K562 (cell line): ENCODE results near the gene MAP3K20.

ENCODE experiments used
- CHD2 ChIP-seq: IDR thresholded peaks from 2 replicates; pipeline ENCODE4 v1.6.1; 2011; ENCODE audit warnings: low read depth, low read length
- CTCF ChIP-seq, 3 experiments: IDR thresholded peaks in 2 of 3; conservative IDR thresholded peaks in 1 of 3; 2 replicates each; pipeline ENCODE4 v1.5.1; 2011 to 2012; ENCODE audit warnings: low read length in 3 of 3, mild to moderate bottlenecking in 3 of 3, control low read depth in 2 of 3, improper control_type of control experiment in 1 of 3, inconsistent platforms in 1 of 3, low read depth in 1 of 3, mixed read lengths in 1 of 3, moderate library complexity in 1 of 3; ENCODE audit not compliant: insufficient read depth in 2 of 3
- EZH2 ChIP-seq: IDR thresholded peaks from 2 replicates; pipeline ENCODE4 v1.6.1; 2012; ENCODE audit warnings: low read depth, mild to moderate bottlenecking, inconsistent platforms, low read length, borderline replicate concordance
- FIP1L1 ChIP-seq: fragments of 200-400 bp; formaldehyde crosslinking; IDR thresholded peaks from 2 replicates; pipeline ENCODE4 v1.6.1; 2018; ENCODE audit warnings: mild to moderate bottlenecking, low read depth, low read length; ENCODE audit not compliant: poor library complexity, severe bottlenecking
- HDAC1 ChIP-seq, 2 experiments: fragments of 450-650 bp; IDR thresholded peaks; 2 replicates each; pipeline ENCODE4 v1.6.1; 2016 to 2017; ENCODE audit warnings: inconsistent platforms in 1 of 2, mild to moderate bottlenecking in 1 of 2, moderate library complexity in 1 of 2
- MCM7 ChIP-seq, 2 experiments: fragments of 450-650 bp; IDR thresholded peaks; 2 replicates each; pipeline ENCODE4 v1.6.1; 2016 to 2018
- MXI1 ChIP-seq: IDR thresholded peaks from 2 replicates; pipeline ENCODE4 v1.6.1; 2011; ENCODE audit warnings: low read depth, mild to moderate bottlenecking, improper control_type of control experiment, low read length
- NFRKB ChIP-seq: fragments of 450-650 bp; IDR thresholded peaks from 2 replicates; pipeline ENCODE4 v1.6.1; 2016; ENCODE audit warnings: low read depth
- RAD21 ChIP-seq, 2 experiments: fragments of 250-450 bp in 1 of 2; fragments of 450-650 bp in 1 of 2; sonication (Bioruptor Pico) in 1 of 2; formaldehyde crosslinking in 1 of 2; IDR thresholded peaks in 1 of 2; conservative IDR thresholded peaks in 1 of 2; 2 replicates each; pipeline versions ENCODE4 v1.4.0 to v1.8.0; 2020 to 2022; ENCODE audit warnings: mild to moderate bottlenecking in 2 of 2, moderate library complexity in 1 of 2
- TEAD2 ChIP-seq: fragments of 450-650 bp; IDR thresholded peaks from 2 replicates; pipeline ENCODE4 v1.6.1; 2016; ENCODE audit warnings: missing genetic modification characterization, control low read depth, missing compliant biosample characterization
- ZBTB26 ChIP-seq: fragments of 450-650 bp; formaldehyde crosslinking; IDR thresholded peaks from 2 replicates; pipeline ENCODE4 v1.4.0; 2022; ENCODE audit warnings: missing genetic modification characterization

GRCh38 chr2:173238385-173238784 is 162.7 kb downstream of the MAP3K20 start:
- TF ChIP-seq HDAC1 (IDR thresholded peaks at IDR 0.05) (no peak), MCM7 (IDR thresholded peaks at IDR 0.05) (no peak), FIP1L1 (no peak), NFRKB (no peak), EZH2 (no peak), MXI1 (no peak), ZBTB26 (CRISPR knock-in tag) (no peak), RAD21 (CRISPR knock-in tag; conservative IDR thresholded peaks at IDR 0.05 in 1 of 2, IDR thresholded peaks at IDR 0.05 in 1 of 2) (no peak), CHD2 (no peak), TEAD2 (no peak), CTCF (IDR thresholded peaks at IDR 0.05 in 2 of 3, conservative IDR thresholded peaks at IDR 0.05 in 1 of 3; ENCODE audit: insufficient read depth in 2 of 3, low read depth in 1 of 3, low read length in 3 of 3) (no peak)
